Amniotic stem cell (primary cell): Measurements from ENCODE around the gene CACNA2D1.

Experiments
- DNase-seq: peaks from one replicate; lab custom pipeline; 2025; lab: John Stamatoyannopoulos, UW

Gene CACNA2D1

DNA sequence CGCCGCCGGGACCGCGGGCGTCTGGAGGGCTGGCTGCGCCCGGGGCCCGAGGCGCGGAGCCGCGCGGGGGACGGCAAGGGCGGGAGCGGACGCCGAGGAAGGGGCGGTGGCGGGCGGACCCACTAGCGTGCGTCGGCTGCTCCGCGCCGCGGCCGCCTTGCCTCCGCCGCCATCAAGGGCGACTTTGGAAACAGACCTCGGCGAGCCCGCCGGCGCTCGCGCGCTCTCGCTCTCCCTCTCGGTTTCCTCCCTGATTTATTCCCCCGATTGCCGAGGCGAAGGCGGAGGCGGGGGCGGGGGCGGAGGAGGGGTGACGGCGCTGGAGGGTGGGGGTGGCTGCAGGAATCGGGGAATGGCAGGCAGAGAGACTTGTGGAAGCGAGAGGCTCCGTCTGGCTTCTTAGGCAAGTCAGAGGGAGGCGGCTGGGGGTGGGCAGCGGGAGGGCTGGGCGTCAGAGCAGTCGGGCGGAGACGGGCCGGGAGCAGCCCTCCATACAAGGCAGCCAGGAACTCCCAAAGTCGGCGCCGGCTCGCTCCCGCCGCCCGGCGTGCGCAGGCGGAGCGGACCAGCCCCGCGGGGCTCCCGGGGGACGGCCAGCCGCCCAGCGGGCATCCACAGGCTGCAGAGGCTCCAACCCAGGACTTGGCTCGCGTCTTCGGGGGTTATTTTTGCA lies at the start of gene CACNA2D1:
CACNA2D1 (minus strand) TSS at position 231 of the 673 bp plus-strand sequence.
- DNase-seq = peak; percentile 64

- peak; percentile 3 for DNase-seq
Observed at GRCh38 chr7:82481499-82482097, 38.0 kb upstream of the CACNA2D1 start.

DNA sequence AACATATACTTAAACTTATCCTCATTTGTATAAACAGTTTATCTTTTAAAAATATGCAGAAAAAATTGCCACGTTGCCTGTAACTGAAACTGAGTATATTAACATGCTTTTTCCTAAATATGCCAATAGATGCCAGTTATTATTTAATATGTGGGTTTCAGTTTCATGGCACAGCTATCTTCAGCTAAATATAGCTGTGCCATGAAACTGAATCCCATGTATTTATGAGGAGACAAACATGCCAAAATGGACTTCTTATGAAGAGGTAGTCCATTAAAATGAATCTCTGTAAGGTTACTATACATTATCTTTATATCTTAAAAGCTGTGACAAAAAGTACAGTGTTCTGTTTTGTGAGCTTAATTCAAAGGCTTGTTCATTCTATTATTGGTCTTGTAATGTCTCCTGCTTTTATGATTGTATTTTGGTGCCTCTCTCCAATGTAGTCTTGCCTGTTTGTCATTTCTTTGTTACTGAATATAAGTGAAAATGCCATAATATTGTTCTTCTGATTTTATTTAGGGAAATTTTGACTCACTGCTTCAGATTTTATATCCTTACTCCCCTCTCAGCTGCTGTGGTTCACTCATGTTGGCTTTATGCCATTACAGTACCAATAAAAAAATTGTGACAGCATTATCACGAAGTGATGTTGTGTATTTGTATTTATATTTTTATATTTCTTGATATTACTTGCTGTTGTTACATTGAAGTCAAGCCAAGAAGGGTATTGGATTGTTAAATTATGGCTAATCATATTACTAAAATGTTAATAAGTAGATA lies 34.3 kb upstream of the CACNA2D1 start:
- DNase-seq = no peak

GRCh38 chr7:82472966-82473365 lies 29.4 kb upstream of the CACNA2D1 start:
- no peak for DNase-seq

GRCh38 chr7:82471351-82472020 lies 27.9 kb upstream of the CACNA2D1 start:
- no peak for DNase-seq

DNA sequence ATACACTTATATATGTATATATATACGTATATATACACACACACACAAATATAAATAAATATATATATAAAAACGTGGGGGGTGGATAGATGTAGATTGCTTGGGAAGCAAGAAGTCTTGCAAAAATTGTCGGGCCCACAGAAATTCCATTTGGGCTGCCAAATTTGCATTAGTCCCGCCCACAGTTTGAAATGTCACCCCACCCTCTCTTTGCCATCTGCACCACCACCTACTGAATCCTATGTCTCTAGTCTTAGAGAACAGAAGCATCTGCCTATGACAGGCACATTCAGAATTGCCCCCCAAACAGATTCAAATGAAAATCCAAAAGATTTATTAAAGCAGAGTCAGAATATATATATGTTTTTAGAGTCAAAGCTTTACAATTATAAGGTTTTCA lies 25.6 kb upstream of the CACNA2D1 start:
- no peak for DNase-seq

DNA sequence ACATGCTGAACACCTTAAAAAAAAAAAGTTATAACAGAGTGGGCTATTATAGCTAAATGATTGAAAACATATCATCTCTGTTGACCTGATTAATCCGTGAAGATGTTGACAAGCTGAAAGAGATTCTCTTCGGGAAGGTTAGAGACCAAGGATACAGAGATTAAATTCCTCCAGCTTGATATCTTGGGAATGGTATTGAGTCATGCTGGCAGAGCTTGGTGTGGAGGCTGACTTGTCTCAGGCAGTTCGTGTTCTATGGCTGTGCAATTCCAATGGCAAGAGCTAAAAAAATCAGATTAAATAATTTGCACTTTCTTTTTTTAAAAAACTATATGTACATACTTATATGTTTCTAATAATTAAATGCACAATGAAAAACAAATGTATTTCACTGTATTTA lies 24.9 kb upstream of the CACNA2D1 start:
- DNase-seq = no peak

DNA sequence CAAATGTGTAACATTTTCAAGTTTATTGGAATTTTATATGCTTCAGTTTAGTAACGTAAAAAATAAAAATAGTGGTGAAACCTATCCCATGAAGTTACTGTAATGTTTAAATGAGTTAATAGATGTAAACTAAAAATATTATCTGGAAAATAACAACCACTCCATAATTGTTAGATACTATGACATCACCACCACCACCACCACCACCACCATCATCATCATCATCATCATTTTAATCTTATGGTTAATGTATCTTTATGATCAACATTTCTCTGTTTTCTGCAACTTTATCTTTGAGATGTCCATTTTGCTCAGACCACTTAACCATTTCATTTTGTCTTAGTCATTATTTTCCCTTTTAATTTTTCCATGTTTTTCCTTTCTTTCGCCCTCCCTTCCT lies 23.4 kb upstream of the CACNA2D1 start:
- no peak for DNase-seq

- no peak for DNase-seq
Observed at GRCh38 chr7:82464372-82464771, 20.8 kb upstream of the CACNA2D1 start.

- DNase-seq = no peak
Observed at GRCh38 chr7:82455295-82455694, 11.7 kb upstream of the CACNA2D1 start.

DNA sequence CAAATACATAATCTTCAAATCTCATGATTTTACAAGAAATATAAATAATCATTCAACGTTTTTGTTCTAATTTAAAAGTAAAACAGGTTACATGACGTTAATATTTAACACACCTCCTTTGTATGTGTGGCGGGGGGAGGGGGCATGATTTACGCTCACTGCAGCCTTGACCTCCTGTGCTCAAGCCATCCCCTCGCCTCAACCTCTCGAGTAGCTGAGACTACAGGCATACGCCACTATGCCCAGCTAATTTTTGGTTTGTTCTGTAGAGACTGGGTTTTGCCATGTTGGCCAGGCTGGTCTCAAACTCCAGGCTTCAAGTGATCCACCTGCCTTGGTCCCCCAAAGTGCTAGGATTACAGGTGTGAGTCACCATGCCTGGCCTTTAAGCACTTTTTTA lies 7.2 kb upstream of the CACNA2D1 start:
- no peak for DNase-seq

DNA sequence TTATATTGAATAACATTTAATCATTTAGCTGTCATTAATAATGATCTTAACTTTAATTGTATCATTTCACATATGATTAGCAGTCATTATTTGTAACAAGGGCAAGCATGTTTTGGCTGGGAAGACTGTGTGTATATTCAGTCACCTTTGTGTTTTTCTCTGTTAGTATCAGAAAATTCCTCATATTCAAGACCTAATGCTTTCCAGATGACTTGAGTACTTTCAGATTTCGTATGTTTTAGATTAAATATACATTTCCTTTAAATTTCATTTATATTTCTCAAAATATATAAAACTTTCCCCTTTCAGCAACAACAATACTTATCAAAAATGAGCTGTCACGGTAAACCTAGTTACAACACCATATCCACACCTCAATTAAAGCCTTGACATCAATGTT lies 6.3 kb upstream of the CACNA2D1 start:
- DNase-seq = no peak

- no peak for DNase-seq
Observed at GRCh38 chr7:82446897-82447296, 3.3 kb upstream of the CACNA2D1 start.

- DNase-seq = no peak
Observed at GRCh38 chr7:82445271-82445670, 1.7 kb upstream of the CACNA2D1 start.

DNA sequence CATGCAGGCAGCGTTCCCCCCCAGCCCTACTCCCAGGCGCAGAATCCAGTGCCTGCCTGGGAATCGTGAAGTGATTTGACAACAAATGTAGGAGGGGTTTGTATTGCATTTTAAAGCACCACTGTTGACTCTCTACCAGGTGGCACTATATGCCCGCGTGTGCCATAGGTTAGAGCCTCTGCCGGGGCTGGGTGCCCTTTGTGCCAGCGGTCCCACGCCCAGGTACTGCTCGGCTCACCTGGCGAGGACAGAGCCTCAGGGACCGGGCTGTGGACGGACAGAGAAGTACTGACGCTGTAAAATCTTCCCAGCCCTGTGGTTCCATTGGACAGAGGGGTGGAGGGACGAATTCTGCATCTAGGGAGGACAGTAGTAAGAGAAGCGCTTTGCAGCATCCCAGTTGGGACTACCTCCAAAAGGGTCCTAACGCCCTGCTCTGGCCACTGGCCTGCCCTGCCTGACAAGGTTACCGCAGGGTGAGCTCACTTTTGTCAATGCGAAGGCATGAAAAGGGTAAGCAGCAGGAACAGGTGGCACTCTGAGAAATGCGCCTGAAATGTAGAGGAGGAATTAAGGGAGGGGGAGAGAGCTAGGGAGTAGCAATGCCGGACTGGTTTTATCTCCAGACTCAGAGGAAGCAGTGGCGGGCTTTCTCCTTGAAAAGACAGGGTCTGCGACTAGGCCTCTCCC lies 788 bp upstream of the CACNA2D1 start:
- peak; percentile 35 for DNase-seq

DNA sequence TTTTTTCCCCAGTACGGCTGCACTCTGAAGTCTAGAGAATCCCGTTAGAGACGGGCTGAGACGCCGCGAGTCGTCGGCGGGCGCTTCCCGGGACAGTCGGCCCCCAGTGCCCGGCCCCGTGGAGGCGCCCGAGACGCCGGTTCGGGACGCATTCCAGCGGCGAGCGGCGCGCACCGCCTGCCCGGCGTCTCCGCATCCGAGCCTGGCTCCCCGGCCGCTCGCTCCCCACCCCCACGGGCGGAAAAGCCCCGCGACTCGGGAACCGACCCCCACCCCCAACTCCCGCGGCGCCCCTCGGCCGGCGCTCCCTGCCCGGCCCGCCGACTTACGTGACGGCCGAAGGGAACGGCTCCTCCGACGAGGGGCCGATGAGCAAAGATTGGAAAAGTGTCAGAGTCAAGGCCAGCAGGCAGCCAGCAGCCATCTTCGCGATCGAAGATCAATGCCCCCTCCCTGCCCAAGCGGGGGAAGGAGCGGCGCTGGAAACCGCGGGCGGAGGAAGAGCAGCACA lies 486 bp downstream of the CACNA2D1 start:
- no peak for DNase-seq

GRCh38 chr7:82442492-82443035 lies 1.0 kb downstream of the CACNA2D1 start:
- no peak for DNase-seq

DNA sequence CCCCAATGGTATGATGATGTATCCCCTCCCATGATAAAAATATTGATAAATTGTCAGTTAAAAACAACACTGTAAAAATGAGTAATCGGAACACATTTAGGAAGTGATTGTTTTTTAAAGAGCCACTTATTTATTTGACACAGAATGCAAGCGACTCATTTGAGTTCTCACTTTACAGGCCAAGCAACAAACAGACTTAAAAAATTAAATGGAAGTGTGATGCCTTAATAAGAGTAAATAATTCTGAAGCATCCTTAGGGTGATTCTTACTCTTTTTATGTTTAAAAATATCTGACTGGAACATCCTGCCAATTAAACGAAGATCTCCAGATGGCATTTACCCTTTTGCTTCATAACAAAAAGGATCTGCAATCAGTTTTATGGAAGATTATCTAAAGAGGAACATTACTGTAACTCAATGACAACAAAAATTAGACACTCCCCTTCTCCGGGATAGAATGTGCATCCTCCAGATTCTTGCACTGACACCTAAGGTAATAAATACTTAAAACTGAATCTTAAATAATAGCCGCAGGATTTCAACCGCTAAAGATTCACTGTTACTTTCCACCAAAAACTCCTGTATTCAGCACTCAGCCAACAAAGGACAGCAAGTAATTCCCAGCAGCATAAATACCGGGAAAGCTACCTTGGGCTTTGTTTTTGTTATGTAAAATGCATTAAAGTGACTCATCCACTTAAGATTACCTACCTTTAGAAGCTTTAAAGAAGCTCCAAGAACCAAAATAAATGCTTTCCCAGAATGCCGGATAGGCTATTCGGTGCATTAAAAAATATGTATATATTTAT lies 1.7 kb downstream of the CACNA2D1 start:
- no peak for DNase-seq

DNA sequence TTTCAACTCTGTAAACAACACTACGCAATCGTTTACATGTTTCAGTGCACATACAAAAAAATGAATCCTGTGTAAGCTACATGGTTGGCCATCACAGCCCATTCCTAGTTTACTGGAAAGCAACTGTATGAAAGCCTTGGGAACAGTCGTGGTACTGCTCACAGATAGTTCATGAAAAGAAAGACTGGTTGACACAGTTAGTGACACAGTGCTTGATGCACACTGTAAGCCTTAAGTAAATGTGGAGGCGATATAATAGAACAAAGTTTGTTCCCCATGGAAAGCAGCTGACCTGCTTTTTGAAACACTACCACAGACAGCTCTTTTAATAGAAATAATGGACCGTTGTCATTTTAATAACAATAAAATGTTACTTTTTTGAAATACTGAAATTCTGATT lies 5.1 kb downstream of the CACNA2D1 start:
- DNase-seq = no peak

GRCh38 chr7:82435769-82436168 lies 7.8 kb downstream of the CACNA2D1 start:
- DNase-seq = no peak
